IMR-90 (cell line): ENCODE measurements around the gene CYP4B1. TPM values are rescaled to one million over a fixed set of nuclear protein-coding genes. Genes with fewer than 3 reads are reported as not detected.
A peak's percentile ranks its signal among the peaks of the same experiment; 100 is the strongest.

ENCODE experiments used
- ATAC-seq: fragments of 200-7000 bp; cut with Tn5 transposase; 2 replicates; pipeline ENCODE4 v1.9.1; 2020; ENCODE audit warnings: low read depth, mild to moderate bottlenecking, moderate library complexity
- BruUV-seq: library from RNA; stranded (reverse); fragments of 400-500 nt; replicated peaks from 2 replicates; lab custom pipeline; 2021; lab: Mats Ljungman, UMichigan
- CTCF ChIA-PET: fragments of 300-600 bp; formaldehyde crosslinking; extraction: SDS; loops from one replicate; lab custom pipeline; 2021; ENCODE audit warnings: antibody characterized with exemption; lab: Yijun Ruan, JAX
- POLR2A ChIA-PET: fragments of 300-600 bp; sonication (Branson Sonifier 250); formaldehyde crosslinking; loops from one replicate; lab custom pipeline; 2022; ENCODE audit warnings: antibody characterized with exemption; ENCODE audit not compliant: unreplicated experiment; lab: Charles Lee
- DNase-seq: peaks from one replicate; pipeline ENCODE4 v3.0.0; 2013
- H2AFZ ChIP-seq: replicated peaks from 2 replicates; pipeline ENCODE3; 2013; ENCODE audit warnings: low read length, mild to moderate bottlenecking; ENCODE audit not compliant: poor library complexity
- H2AK5ac ChIP-seq: 2 replicates; pipeline ENCODE4 v1.6.1; 2013; ENCODE audit warnings: low read depth, low read length, inconsistent platforms
- H2AK9ac ChIP-seq: replicated peaks from 2 replicates; pipeline ENCODE3; 2013; ENCODE audit warnings: mild to moderate bottlenecking, low read depth, low read length, moderate library complexity; ENCODE audit not compliant: poor library complexity
- H2BK120ac ChIP-seq: 2 replicates; pipeline ENCODE4 v1.6.1; 2013; ENCODE audit warnings: low read depth, low read length, inconsistent platforms
- H2BK15ac ChIP-seq: 3 replicates; pipeline ENCODE4 v1.6.1; 2013; ENCODE audit warnings: low read depth, low read length, inconsistent platforms
- H2BK20ac ChIP-seq: 2 replicates; pipeline ENCODE4 v1.6.1; 2013; ENCODE audit warnings: low read depth, mild to moderate bottlenecking, inconsistent platforms, low read length, moderate library complexity
- H2BK5ac ChIP-seq: 2 replicates; pipeline ENCODE4 v1.6.1; 2013; ENCODE audit warnings: mild to moderate bottlenecking, low read depth, low read length, inconsistent platforms; ENCODE audit not compliant: poor library complexity, severe bottlenecking
- H3K14ac ChIP-seq: replicated peaks from 2 replicates; pipeline ENCODE4 v1.6.1; 2013; ENCODE audit warnings: low read depth, low read length, inconsistent platforms
- H3K18ac ChIP-seq: 2 replicates; pipeline ENCODE4 v1.6.1; 2013; ENCODE audit warnings: low read depth, low read length, control low read depth
- H3K23ac ChIP-seq: 2 replicates; pipeline ENCODE4 v1.6.1; 2013; ENCODE audit warnings: low read depth, low read length, inconsistent platforms
- H3K27ac ChIP-seq: 2 replicates; pipeline ENCODE4 v1.5.1; 2013; ENCODE audit warnings: mild to moderate bottlenecking, control low read depth, low read length; ENCODE audit not compliant: insufficient read depth
- H3K27me3 ChIP-seq: 2 replicates; pipeline ENCODE4 v1.6.1; 2013; ENCODE audit warnings: low read length; ENCODE audit not compliant: control insufficient read depth, insufficient read depth
- H3K36me3 ChIP-seq: 2 replicates; pipeline ENCODE4 v1.6.1; 2013; ENCODE audit warnings: low read length, mixed read lengths; ENCODE audit not compliant: control insufficient read depth, insufficient read depth
- H3K4ac ChIP-seq: 2 replicates; pipeline ENCODE4 v1.6.1; 2013; ENCODE audit warnings: low read depth, low read length, inconsistent platforms
- H3K4me1 ChIP-seq: 2 replicates; pipeline ENCODE4 v1.6.1; 2013; ENCODE audit warnings: low read length, mixed read lengths; ENCODE audit not compliant: control insufficient read depth, insufficient read depth
- H3K4me2 ChIP-seq: 2 replicates; pipeline ENCODE4 v1.6.1; 2013; ENCODE audit warnings: low read depth, mild to moderate bottlenecking, control low read depth, low read length, moderate library complexity
- H3K4me3 ChIP-seq: 2 replicates; pipeline ENCODE4 v1.5.1; 2013; ENCODE audit warnings: low read depth, mild to moderate bottlenecking, control low read depth, low read length, moderate library complexity; ENCODE audit not compliant: insufficient read depth
- H3K56ac ChIP-seq: 2 replicates; pipeline ENCODE4 v1.6.1; 2013; ENCODE audit warnings: low read length, inconsistent platforms; ENCODE audit not compliant: insufficient read depth; ENCODE audit errors: extremely low read depth
- H3K79me1 ChIP-seq, 2 experiments: 2 replicates each; pipeline ENCODE4 v1.6.1; 2013; ENCODE audit warnings: low read length in 2 of 2, inconsistent platforms in 1 of 2, low read depth in 1 of 2
- H3K9ac ChIP-seq: 2 replicates; pipeline ENCODE4 v1.6.1; 2013; ENCODE audit warnings: low read depth, low read length, control low read depth
- H3K9me1 ChIP-seq: 2 replicates; pipeline ENCODE4 v1.6.1; 2013; ENCODE audit warnings: low read length, inconsistent platforms; ENCODE audit not compliant: insufficient read depth
- H3K9me3 ChIP-seq: 2 replicates; pipeline ENCODE4 v1.6.1; 2013; ENCODE audit warnings: low read length; ENCODE audit not compliant: control insufficient read depth, insufficient read depth
- H4K20me1 ChIP-seq: 2 replicates; pipeline ENCODE4 v1.6.1; 2013; ENCODE audit warnings: low read length, inconsistent platforms; ENCODE audit not compliant: insufficient read depth
- H4K5ac ChIP-seq: 2 replicates; pipeline ENCODE4 v1.6.1; 2013; ENCODE audit warnings: mild to moderate bottlenecking, low read depth, low read length, control low read depth
- H4K8ac ChIP-seq, 2 experiments: 2 replicates each; pipeline ENCODE4 v1.6.1; 2013; ENCODE audit warnings: low read depth in 2 of 2, low read length in 2 of 2, control low read depth in 1 of 2, inconsistent platforms in 1 of 2
- H4K91ac ChIP-seq: 2 replicates; pipeline ENCODE4 v1.6.1; 2013; ENCODE audit warnings: low read depth, low read length, inconsistent platforms; ENCODE audit not compliant: insufficient read depth
- CHD1 ChIP-seq: IDR thresholded peaks from 2 replicates; pipeline ENCODE4 v1.6.1; 2012; ENCODE audit warnings: low read depth, low read length, improper control_type of control experiment
- CTCF ChIP-seq: conservative IDR thresholded peaks from 2 replicates; pipeline ENCODE4 v1.5.1; 2012; ENCODE audit warnings: mild to moderate bottlenecking, low read depth, low read length, improper control_type of control experiment
- MAFK ChIP-seq: IDR thresholded peaks from 2 replicates; pipeline ENCODE4 v1.6.1; 2012; ENCODE audit warnings: low read depth, low read length, improper control_type of control experiment
- MAZ ChIP-seq: IDR thresholded peaks from 2 replicates; pipeline ENCODE4 v1.6.1; 2012; ENCODE audit warnings: low read depth, mild to moderate bottlenecking, low read length, improper control_type of control experiment, moderate library complexity, borderline replicate concordance
- NFE2L2 ChIP-seq: fragments of 150-350 bp; IDR thresholded peaks from 2 replicates; pipeline ENCODE4 v1.6.1; 2016; ENCODE audit warnings: low read depth, mild to moderate bottlenecking, low read length
- RCOR1 ChIP-seq: IDR thresholded peaks from 2 replicates; pipeline ENCODE4 v1.6.1; 2012; ENCODE audit warnings: mild to moderate bottlenecking, low read length, improper control_type of control experiment; ENCODE audit not compliant: insufficient replicate concordance
- WGBS, 2 experiments: methylation state at CpG; one replicate each; pipeline versions ENCODE4 v1.1.5 to v1.1.7; 2013; ENCODE audit warnings: missing lambda C conversion rate in 2 of 2; ENCODE audit not compliant: insufficient read length in 1 of 2; ENCODE audit errors: extremely low coverage in 2 of 2; 5-methylcytosine and 5-hydroxymethylcytosine counted together
- dilution Hi-C: fragments of 300-500 bp; cut with HindIII; formaldehyde crosslinking; loops from one replicate; pipeline ENCODE4 v1.14.3; 2018; ENCODE audit warnings: low sequenced_read_pairs; ENCODE audit not compliant: unreplicated experiment
- in situ Hi-C: fragments of 300-500 bp; cut with MboI; formaldehyde crosslinking; loops from 3 replicates; pipeline ENCODE4 v1.14.3; 2019; ENCODE audit warnings: low sequenced_read_pairs, inconsistent platforms, mixed read lengths
- intact Hi-C: fragments of 100-400 bp; cut with micrococcal nuclease; formaldehyde crosslinking; loops from 2 replicates; pipeline ENCODE4 v1.10.0; 2022
- polyA plus RNA-seq, 3 experiments: library from polyadenylated mRNA; depleted of rRNA; stranded (reverse); fragments of >200 nt; gene quantifications; 2 replicates each; pipeline ENCODE4 v1.2.3, GENCODE V29; 2012; ENCODE audit warnings: low replicate concordance in 1 of 3
- total RNA-seq: library from RNA; depleted of rRNA; stranded (reverse); fragments of >200 nt; gene quantifications from 2 replicates; pipeline ENCODE4 v1.2.3, GENCODE V29; 2012

CYP4B1 gene
- total and polyA plus RNA-seq, 2 of the 4 experiments (the other 2 are of a cell fraction) = not detected

- no peak overlapping the region for H2BK120ac ChIP-seq
- no peaks in the 10 kb centered on the region for H3K27me3 ChIP-seq
- no peak overlapping the region for H3K56ac ChIP-seq
- POLR2A ChIA-PET = no interaction called here
- H2AK5ac ChIP-seq = no peak overlapping the region
- H3K27ac ChIP-seq = no peak overlapping the region
- no peaks in the 10 kb centered on the region for H3K9me3 ChIP-seq
- no peak overlapping the region for H4K91ac ChIP-seq
- no peak overlapping the region for H2AFZ ChIP-seq
- no peak overlapping the region for H3K23ac ChIP-seq
- no peaks in the 10 kb centered on the region for H3K4me1 ChIP-seq
- H4K20me1 ChIP-seq = no peaks in the 10 kb centered on the region
- ATAC-seq (no peak), DNase-seq (no peak)
- TF ChIP-seq MAFK = peak; percentile 70
- TF ChIP-seq CHD1 = no peak
- TF ChIP-seq RCOR1 = no peak
- no peak for TF ChIP-seq NFE2L2
- TF ChIP-seq MAZ = no peak
- no peak for TF ChIP-seq CTCF
- H3K36me3 ChIP-seq = no peaks in the 10 kb centered on the region
- no peak overlapping the region for H2BK20ac ChIP-seq
- no peak overlapping the region for H2BK15ac ChIP-seq
- no peak overlapping the region for H3K9ac ChIP-seq
- no peak overlapping the region for H4K8ac ChIP-seq
- dilution Hi-C loops = no loop called here
- no peak overlapping the region for H3K18ac ChIP-seq
- no peak overlapping the region for H2AK9ac ChIP-seq
- intact Hi-C loops = no loop called here
- no peaks in the 10 kb centered on the region for H3K79me1 ChIP-seq
- no peak overlapping the region for H3K4me2 ChIP-seq
- no peaks in the 10 kb centered on the region for H3K9me1 ChIP-seq
- no peak overlapping the region for H3K14ac ChIP-seq
- no peak overlapping the region for H2BK5ac ChIP-seq
- no peak overlapping the region for H3K4ac ChIP-seq
- CTCF ChIA-PET = interaction anchor here (0.6 kb wide), 2 partner anchors 24 to 308 kb away, joined by 3 read pairs; no protein-coding TSS in a partner anchor
- in situ Hi-C loops = no loop called here
- no peak overlapping the region for H3K4me3 ChIP-seq
- no CpG with 5 or more reads among the region's 2 CpGs for WGBS, 2 experiments
- BruUV-seq = no TSS peak
- no peak overlapping the region for H4K5ac ChIP-seq
Measured at GRCh38 chr1:46760558-46761166, 38.2 kb upstream of the CYP4B1 start.
